ENCODE results near the gene TMPRSS3.

Gene TMPRSS3

DNA sequence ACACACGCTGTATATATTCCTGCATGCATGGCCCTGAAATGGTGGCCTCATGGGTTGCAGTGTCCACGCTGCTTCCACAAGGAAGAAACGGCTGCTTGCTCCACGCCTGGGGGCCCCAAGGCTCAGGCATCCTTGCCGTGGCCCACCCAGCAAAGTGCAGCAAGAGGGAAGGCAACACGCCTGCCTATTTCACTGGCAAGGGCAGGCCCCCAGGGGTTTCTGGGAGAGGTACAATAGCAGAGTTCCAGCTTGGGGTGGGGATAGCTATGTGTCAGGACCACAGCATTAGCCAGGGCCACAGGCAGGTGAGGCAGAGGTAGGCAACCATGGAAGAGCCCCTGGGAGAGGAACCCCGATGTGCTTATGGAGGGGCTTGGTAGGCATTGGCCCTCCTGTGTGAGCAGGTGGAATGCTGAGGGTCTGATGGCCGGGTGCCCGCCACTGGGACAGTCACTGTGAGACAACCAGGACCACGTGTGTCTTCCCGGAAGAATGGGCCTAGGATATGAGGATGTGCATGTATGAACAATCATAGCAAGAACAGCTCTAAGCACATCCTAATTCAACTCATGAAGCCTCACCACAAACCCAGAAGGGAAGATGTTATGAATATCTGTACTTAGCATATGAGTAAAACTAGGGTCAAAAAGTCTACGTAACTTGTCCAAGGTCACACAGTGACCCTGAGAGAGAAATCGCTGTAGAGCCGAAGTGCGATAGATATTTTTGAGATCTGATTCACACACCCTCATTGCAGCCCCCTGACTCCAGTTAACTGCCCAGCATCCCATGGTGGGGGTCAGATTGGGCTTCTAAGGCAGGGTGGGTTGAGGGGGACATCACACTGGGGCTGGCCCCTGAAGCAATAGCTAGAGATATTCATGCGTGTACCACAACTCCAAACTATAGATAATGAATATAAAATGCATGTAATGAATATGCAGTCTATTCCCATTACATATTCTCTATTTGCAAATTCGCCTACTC is 56.8 kb downstream of the TMPRSS3 start:
- H3K4me2 ChIP-seq (ENCODE audit: low read depth, low read length, poor library complexity, severe bottlenecking) = no peak overlapping the region
- no peaks in the 10 kb centered on the region for H4K20me1 ChIP-seq (ENCODE audit: low read depth, low read length)
- no peaks in the 10 kb centered on the region for H3K9me2 ChIP-seq (replicated peaks; ENCODE audit: insufficient read depth, low read length)
- no peak overlapping the region for H3K9ac ChIP-seq (ENCODE audit: low read length)
- H3K79me2 ChIP-seq (ENCODE audit: insufficient read depth, low read length) = no peaks in the 10 kb centered on the region
- H3K27me3 ChIP-seq (ENCODE audit: low read length) = no peaks in the 10 kb centered on the region
- H3K27ac ChIP-seq (ENCODE audit: low read depth, low read length) = no peak overlapping the region
- no peaks in the 10 kb centered on the region for H3K9me3 ChIP-seq (ENCODE audit: insufficient read depth, low read length)
- H2AFZ ChIP-seq (ENCODE audit: low read depth, low read length, severe bottlenecking) = no peak overlapping the region
- TF ChIP-seq EZH2phosphoT487 (conservative IDR thresholded peaks at IDR 0.05; ENCODE audit: low read length) = no peak
- TF ChIP-seq, protein P1, sequence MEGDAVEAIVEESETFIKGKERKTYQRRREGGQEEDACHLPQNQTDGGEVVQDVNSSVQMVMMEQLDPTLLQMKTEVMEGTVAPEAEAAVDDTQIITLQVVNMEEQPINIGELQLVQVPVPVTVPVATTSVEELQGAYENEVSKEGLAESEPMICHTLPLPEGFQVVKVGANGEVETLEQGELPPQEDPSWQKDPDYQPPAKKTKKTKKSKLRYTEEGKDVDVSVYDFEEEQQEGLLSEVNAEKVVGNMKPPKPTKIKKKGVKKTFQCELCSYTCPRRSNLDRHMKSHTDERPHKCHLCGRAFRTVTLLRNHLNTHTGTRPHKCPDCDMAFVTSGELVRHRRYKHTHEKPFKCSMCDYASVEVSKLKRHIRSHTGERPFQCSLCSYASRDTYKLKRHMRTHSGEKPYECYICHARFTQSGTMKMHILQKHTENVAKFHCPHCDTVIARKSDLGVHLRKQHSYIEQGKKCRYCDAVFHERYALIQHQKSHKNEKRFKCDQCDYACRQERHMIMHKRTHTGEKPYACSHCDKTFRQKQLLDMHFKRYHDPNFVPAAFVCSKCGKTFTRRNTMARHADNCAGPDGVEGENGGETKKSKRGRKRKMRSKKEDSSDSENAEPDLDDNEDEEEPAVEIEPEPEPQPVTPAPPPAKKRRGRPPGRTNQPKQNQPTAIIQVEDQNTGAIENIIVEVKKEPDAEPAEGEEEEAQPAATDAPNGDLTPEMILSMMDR (IDR thresholded peaks at IDR 0.05; ENCODE audit: insufficient read depth, low read length, poor library complexity, severe bottlenecking) = no peak
- H3F3A ChIP-seq (ENCODE audit: insufficient read depth) = no peaks in the 10 kb centered on the region
- H3K36me3 ChIP-seq (ENCODE audit: low read length) = no peaks in the 10 kb centered on the region
- no peak overlapping the region for H3K4me3 ChIP-seq (ENCODE audit: insufficient read depth, low read length, poor library complexity, severe bottlenecking)

DNA sequence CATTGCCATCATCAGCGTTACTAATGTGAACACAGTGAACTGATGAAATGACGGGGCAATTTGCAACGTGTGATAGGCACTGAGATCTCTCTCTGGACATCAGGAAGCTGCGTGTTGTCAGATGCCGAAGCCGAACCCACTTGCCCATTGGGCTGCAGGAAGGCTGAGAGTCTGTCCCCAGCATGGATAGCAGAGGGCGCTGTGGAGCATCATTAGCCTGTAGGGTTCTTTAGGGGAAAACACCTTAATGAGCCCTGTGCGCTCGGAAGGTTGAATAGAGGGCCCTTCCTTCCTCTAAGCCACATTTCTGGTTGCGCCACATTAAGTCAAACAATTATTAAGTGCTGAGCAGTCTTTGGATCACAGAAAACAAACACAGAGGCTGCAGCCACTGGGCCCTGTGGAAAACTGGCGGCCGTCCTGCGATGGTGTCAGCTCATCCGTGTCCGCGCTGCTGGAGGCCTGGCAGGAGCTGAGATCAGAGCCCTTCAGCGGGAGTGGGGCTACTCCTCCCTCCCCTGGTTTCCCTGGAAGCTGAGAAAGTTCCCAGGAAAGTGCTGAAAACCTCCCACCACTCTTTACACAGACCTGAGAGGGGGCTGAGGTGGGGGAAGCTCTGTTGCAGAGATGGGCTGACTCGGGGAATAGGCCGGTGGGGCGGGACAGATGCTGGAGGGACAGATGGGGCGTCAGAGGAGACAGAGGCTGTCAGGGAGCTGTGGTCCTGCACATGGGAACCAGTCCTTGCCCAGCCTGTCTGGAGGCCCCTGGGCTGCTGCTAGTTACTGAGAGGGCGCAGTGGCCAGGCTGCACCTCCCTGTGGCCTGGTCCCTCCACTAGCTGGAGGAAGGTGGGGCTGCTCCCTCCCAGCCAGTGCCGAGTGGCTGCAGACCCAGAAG is 57.8 kb downstream of the TMPRSS3 start:
- Histone ChIP-seq H3K9me2 (replicated peaks; ENCODE audit: insufficient read depth, low read length) (no peaks in the 10 kb centered on the region), H2AFZ (ENCODE audit: low read depth, low read length, severe bottlenecking) (no peak overlapping the region), H3K9ac (ENCODE audit: low read length) (no peak overlapping the region), H3K9me3 (ENCODE audit: insufficient read depth, low read length) (no peaks in the 10 kb centered on the region), H3K36me3 (ENCODE audit: low read length) (no peaks in the 10 kb centered on the region), H3K4me2 (ENCODE audit: low read depth, low read length, poor library complexity, severe bottlenecking) (no peak overlapping the region), H3K27me3 (ENCODE audit: low read length) (no peaks in the 10 kb centered on the region), H3K27ac (ENCODE audit: low read depth, low read length) (no peak overlapping the region), H3F3A (ENCODE audit: insufficient read depth) (no peaks in the 10 kb centered on the region), H4K20me1 (ENCODE audit: low read depth, low read length) (no peaks in the 10 kb centered on the region), H3K79me2 (ENCODE audit: insufficient read depth, low read length) (no peaks in the 10 kb centered on the region), H3K4me3 (ENCODE audit: insufficient read depth, low read length, poor library complexity, severe bottlenecking) (no peak overlapping the region)
- no peak for TF ChIP-seq EZH2phosphoT487 (conservative IDR thresholded peaks at IDR 0.05; ENCODE audit: low read length)
- TF ChIP-seq, protein P1 (IDR thresholded peaks at IDR 0.05; ENCODE audit: insufficient read depth, low read length, poor library complexity, severe bottlenecking) = peak; percentile 50

DNA sequence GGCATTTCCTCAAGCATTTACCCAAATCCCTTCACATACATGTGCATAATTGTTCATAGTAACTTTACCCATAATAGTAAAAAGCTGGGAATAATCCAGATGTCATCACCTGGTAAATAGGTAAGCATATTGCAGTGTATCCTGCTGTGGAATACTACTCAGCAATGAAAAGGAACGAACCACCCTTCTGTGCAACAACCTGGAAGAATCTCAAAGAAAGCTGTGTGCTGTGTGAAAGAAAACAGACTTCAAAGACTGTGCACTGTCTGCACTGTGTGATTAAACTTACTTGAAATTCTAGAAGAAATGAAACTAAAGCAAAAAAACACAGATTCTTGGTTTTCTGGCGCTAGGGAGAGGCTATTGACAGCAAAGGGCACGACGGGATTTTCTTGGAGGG is 58.6 kb downstream of the TMPRSS3 start:
- Histone ChIP-seq H3K4me2 (ENCODE audit: low read depth, low read length, poor library complexity, severe bottlenecking) (no peak overlapping the region), H3K9me3 (ENCODE audit: insufficient read depth, low read length) (no peaks in the 10 kb centered on the region), H3K4me3 (ENCODE audit: insufficient read depth, low read length, poor library complexity, severe bottlenecking) (no peak overlapping the region), H3K27ac (ENCODE audit: low read depth, low read length) (no peak overlapping the region), H3K9ac (ENCODE audit: low read length) (no peak overlapping the region), H3K27me3 (ENCODE audit: low read length) (no peaks in the 10 kb centered on the region), H4K20me1 (ENCODE audit: low read depth, low read length) (no peaks in the 10 kb centered on the region), H2AFZ (ENCODE audit: low read depth, low read length, severe bottlenecking) (no peak overlapping the region), H3F3A (ENCODE audit: insufficient read depth) (no peaks in the 10 kb centered on the region), H3K79me2 (ENCODE audit: insufficient read depth, low read length) (no peaks in the 10 kb centered on the region), H3K9me2 (replicated peaks; ENCODE audit: insufficient read depth, low read length) (no peaks in the 10 kb centered on the region), H3K36me3 (ENCODE audit: low read length) (no peaks in the 10 kb centered on the region)
- TF ChIP-seq EZH2phosphoT487 (conservative IDR thresholded peaks at IDR 0.05; ENCODE audit: low read length) = no peak
- TF ChIP-seq, protein P1 (IDR thresholded peaks at IDR 0.05; ENCODE audit: insufficient read depth, low read length, poor library complexity, severe bottlenecking) = no peak

All from SU-DHL-6 (cell line).